PFSK-1 (cell line): ENCODE data around the gene KCNMA1.

ENCODE experiments used
- POLR2AphosphoS5 ChIP-seq: IDR thresholded peaks from 2 replicates; pipeline ENCODE4 v1.6.1; 2012; ENCODE audit warnings: low read depth, mild to moderate bottlenecking, control low read depth, low read length, moderate library complexity
- REST ChIP-seq, 2 experiments: IDR thresholded peaks; 2 replicates each; pipeline versions ENCODE4 v1.6.1 to v1.8.0; 2011 to 2012; ENCODE audit warnings: low read depth in 2 of 2, low read length in 2 of 2, control low read depth in 1 of 2, inconsistent platforms in 1 of 2, mild to moderate bottlenecking in 1 of 2, moderate library complexity in 1 of 2; ENCODE audit not compliant: insufficient read depth in 1 of 2
- TAF1 ChIP-seq: IDR thresholded peaks from 2 replicates; pipeline ENCODE4 v1.6.1; 2012; ENCODE audit warnings: low read length, control low read depth, borderline replicate concordance; ENCODE audit not compliant: insufficient read depth

- TF ChIP-seq REST (IDR thresholded peaks at IDR 0.05; ENCODE audit: insufficient read depth in 1 of 2, low read depth in 2 of 2, low read length in 2 of 2) (no peak), POLR2AphosphoS5 (no peak), TAF1 (no peak)
Measured at GRCh38 chr10:77097625-77098024, 540.0 kb downstream of the KCNMA1 start.
